ENCODE results near the gene PRSS16.

GRCh38 chr6:27241443-27241842, 6.1 kb upstream of the PRSS16 start:
- TF ChIP-seq CTCF (IDR thresholded peaks at IDR 0.05; ENCODE audit: extremely low read depth in 1 of 2, insufficient read depth in 1 of 2, low read depth in 1 of 2, low read length in 2 of 2) (no peak), POLR2A (IDR thresholded peaks at IDR 0.05; ENCODE audit: low read depth, low read length) (no peak), POLR2AphosphoS5 (IDR thresholded peaks at IDR 0.05; ENCODE audit: insufficient read depth, low read depth, low read length) (no peak), JUN (IDR thresholded peaks at IDR 0.05; ENCODE audit: borderline replicate concordance, insufficient read depth, insufficient read length, low read depth) (no peak), MYC (IDR thresholded peaks at IDR 0.05; ENCODE audit: low read depth, low read length) (no peak)
- TF ChIP-seq, protein P1, sequence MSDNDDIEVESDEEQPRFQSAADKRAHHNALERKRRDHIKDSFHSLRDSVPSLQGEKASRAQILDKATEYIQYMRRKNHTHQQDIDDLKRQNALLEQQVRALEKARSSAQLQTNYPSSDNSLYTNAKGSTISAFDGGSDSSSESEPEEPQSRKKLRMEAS (IDR thresholded peaks at IDR 0.05; ENCODE audit: insufficient read depth, insufficient read length) = no peak

Measured in endothelial cell of umbilical vein (primary cell).